Activated CD8-positive, alpha-beta memory T cell treated with anti-CD3 and anti-CD28 coated beads, Interleukin-2, amount 50 U/mL, for 1 hour (primary cell): ENCODE data around the gene DNASE1L2.
"Not testable (repeated sequence)": the region's sequence is repeated elsewhere in the genome, so short reads cannot be mapped to it uniquely, and the experiment has no call there.

Experiments used
- DNase-seq: peaks from one replicate; pipeline ENCODE4 v3.0.0-alpha.2; 2020; ENCODE audit errors: extremely low read depth

DNASE1L2 gene

GRCh38 chr16:2238838-2239675 is 2.8 kb downstream of the DNASE1L2 start:
- DNase-seq: no peak

DNA sequence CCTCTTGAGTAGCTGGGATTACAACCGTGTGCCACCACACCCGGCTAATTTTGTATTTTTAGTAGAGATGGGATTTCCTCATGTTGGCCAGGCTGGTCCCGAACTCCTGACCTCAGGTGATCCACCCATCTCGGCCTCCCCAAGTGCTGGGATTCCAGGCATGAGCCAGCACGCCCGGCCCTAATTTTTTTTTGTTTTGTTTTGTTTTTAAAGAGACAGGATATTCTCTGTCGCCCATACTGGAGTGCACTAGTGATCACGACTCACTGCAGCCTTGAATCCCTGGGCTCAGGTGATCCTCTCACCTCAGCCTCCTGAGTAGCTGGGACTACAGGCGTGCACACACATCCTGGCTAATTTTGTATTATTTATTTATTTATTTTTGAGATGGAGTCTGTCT is 4.1 kb downstream of the DNASE1L2 start:
- not testable (repeated sequence) for DNase-seq

- DNase-seq: no peak
Observed at GRCh38 chr16:2242598-2242997, 6.4 kb downstream of the DNASE1L2 start.

GRCh38 chr16:2243031-2243528 is 6.8 kb downstream of the DNASE1L2 start:
- DNase-seq: no peak

DNA sequence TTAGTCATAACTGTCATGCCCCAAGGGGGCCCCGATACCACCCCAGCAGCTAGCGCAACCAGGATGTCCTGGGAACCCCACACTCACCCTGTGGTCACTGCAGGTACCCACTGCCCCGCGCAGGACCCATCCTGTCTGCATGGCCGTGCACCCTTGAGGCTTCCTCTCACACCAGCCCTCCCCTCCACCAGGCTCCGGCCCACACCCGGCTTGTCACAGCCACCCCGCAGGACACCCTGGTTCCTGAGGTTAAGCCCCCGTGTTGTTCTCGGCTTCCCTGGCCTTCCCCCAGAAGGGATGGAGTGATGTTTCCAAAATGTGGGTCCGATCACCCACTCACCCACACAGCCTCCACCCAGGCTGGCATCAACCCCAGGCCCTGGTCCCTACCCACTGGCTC is 7.5 kb downstream of the DNASE1L2 start:
- no peak for DNase-seq

DNA sequence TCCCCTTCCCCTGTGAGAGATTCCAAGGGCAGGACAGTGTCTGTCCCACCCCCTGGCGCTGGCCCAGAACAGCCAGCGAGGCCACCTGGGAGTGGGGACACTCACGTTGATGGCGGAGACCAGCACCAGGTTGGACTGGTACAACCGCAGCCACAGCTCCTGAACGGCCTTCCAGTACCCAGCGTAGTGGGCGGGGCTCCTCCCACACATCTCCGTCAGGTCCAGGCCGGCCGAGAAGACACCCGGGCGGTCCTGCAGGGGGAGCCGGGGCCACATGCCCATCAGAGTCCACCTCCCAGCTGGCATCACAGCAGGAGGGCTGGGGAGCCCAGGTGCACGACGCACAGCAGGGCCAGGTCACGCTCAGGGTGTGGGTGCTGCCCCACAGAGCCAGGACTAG is 8.1 kb downstream of the DNASE1L2 start:
- DNase-seq: no peak

DNA sequence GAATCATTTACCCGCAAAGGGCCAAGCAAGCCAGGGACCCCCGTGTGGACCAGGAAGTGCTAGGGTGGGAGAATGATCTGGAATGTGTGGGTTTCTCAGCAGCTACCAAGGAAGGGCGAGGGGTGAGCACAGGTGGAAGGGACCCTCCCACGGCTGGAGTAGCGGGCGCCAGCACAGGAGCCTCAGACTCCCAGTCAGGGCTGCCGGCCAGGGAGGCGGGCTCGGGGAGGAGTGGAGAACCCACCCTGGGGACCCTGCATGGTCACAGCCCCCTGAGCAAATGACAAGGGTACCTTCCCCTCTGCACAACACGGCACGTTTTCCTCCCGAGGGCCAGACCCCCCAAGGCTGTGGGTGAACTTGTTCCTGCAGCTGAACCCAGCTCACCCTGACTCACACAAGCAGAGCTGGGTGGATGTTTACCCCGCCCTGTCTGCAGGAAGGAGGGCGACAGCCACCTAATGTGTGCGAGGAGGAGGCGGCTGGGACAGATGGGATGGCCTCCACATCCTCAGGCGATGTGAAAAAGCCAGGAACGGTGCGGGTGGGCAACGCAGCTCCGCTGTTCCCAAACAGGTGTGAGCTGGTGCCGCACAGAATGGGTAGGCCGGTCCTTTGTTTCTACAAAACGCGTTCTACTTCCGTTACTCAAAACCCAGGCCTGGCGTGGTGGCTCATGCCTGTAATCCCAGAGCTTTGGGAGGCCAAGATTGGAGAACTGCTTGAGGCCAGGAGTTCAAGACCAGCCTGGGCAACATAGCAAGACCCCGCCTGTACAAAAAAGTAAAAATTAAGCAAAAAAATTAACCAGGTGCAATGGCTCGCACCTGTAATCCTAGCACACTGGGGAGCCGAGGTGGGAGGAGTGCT is 8.9 kb downstream of the DNASE1L2 start:
- DNase-seq: no peak

GRCh38 chr16:2246301-2246885 is 10.1 kb downstream of the DNASE1L2 start:
- DNase-seq: no peak

DNA sequence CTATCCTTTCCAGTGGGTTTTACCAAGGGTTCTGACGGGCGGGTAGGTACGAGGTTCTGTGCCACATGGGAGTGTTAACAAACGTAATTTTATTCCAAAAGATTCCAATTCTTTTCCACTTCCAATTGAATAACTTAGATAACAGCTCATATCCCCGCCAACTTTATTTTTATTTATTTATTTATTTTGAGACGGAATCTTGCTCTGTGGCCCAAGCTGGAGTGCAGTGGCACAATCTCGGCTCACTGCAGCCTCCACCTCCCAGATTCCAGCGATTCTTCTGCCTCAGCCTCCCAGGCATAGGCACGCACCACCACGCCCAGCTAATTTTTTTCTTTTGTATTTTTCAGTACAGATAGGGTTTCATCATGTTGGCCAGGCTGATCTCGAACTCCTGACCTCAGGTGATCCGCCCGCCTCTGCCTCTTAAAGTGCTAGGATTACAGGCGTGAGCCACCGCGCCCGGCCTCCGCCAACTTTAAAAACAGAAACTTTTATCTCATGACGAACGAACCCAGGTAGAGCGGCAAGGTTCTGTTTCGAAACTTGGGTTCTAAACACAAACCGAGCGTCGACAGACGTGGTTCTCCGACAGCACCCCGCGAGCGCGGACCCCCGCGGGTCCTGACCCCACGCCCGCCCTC is 14.5 kb downstream of the DNASE1L2 start:
- DNase-seq: no peak

GRCh38 chr16:2251296-2252111 is 15.3 kb downstream of the DNASE1L2 start, which contains the start of gene ECI1:
TSS of gene ECI1 (minus strand) at chr16:2251587. CDS start at chr16:2251566, 21 bp downstream.
- DNase-seq: peak; percentile 40

GRCh38 chr16:2252806-2253148 is 16.5 kb downstream of the DNASE1L2 start:
- no peak for DNase-seq

- no peak for DNase-seq
Observed at GRCh38 chr16:2253293-2253692, 17.0 kb downstream of the DNASE1L2 start.

DNA sequence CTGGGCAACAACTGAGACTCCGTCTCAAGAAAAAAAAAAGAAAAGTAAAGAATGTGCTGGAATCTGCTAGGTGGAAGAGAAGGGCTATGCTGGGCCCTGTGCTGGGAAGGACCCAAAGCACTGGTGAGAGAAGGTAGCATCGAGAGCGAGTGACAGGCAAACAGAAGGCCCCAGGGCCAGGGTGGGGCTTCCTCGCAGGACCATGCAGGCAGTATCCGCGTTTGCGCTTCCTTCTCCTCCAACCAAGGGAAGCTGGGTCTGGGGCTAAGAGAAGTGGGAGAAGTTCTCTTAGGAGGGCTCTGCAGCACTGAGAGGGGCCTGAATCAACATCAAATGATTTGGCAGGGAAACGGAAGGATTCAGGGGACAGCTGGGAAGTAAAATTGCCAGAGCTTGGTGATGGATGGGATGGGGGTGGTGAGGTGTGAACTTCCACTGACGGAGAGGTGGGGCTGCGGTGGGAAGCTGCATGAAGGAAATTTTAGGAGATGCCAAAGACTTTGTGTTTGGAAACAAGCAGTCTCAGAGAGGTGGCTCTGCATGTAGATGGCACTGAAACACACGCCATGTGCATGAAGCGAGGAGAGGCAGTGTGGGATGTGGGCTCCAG is 20.4 kb downstream of the DNASE1L2 start:
- no peak for DNase-seq

- no peak for DNase-seq
Observed at GRCh38 chr16:2257726-2258125, 21.5 kb downstream of the DNASE1L2 start.

DNA sequence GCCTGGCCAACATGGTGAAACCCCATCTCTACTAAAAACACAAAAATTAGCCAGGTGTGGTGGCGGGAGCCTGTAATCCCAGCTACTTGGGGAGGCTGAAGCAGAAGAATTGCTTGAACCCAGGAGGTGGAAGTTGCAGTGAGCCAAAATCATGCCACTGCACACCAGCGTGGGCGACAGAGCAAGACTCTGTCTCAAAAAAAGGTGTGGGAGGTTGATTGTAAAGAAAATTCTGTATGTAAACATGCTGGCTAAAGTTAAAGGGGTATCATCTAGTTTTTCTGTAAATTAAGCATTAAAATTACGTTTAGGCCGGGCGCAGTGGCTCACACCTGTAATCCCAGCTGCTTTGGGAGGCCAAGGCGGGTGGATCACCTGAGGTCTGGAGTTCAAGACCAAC is 22.3 kb downstream of the DNASE1L2 start:
- DNase-seq: not testable (repeated sequence)

GRCh38 chr16:2260250-2260649 is 24.0 kb downstream of the DNASE1L2 start:
- DNase-seq: no peak

- DNase-seq: not testable (repeated sequence)
Observed at GRCh38 chr16:2263026-2263425, 26.8 kb downstream of the DNASE1L2 start.

DNA sequence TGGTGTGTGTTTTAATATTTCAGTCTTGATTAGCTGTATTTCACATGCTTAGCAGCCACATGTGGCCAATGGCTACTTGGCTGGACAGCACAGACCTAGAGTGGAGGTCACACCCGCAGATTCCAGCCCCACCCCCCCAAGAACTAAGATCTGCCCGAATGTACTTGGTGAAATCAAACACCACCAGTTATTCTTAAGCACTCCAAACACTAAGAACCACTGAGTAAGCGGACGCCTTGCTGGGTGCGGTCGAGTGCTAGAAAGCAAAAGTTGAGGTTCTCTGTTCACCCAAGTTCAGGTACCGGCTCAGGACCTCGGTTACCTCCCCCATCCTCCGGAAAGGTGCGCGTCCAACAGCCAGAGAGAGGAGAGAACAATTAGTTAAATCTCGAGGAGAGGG is 30.6 kb downstream of the DNASE1L2 start:
- not testable (repeated sequence) for DNase-seq

DNA sequence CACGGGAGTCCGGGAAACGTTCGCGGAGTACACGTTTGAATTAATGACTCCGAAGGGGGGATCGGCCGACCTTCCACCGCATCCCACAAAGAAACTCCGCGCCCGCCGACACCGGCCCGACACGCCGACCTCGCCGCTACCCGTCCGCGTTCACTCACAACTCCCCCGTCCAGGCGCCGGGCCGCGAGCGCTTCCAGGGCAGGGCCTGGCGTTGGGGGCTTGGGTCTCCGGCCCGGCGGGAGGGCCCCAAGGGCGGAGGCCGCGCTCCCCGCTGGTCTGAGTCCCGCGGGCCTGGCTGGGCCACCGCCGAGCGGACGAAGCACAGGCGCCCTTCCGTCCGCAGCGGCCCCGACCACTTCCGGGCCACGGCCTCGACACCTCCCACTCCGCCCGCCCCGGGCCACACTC is 31.3 kb downstream of the DNASE1L2 start:
- DNase-seq: not testable (repeated sequence)

DNA sequence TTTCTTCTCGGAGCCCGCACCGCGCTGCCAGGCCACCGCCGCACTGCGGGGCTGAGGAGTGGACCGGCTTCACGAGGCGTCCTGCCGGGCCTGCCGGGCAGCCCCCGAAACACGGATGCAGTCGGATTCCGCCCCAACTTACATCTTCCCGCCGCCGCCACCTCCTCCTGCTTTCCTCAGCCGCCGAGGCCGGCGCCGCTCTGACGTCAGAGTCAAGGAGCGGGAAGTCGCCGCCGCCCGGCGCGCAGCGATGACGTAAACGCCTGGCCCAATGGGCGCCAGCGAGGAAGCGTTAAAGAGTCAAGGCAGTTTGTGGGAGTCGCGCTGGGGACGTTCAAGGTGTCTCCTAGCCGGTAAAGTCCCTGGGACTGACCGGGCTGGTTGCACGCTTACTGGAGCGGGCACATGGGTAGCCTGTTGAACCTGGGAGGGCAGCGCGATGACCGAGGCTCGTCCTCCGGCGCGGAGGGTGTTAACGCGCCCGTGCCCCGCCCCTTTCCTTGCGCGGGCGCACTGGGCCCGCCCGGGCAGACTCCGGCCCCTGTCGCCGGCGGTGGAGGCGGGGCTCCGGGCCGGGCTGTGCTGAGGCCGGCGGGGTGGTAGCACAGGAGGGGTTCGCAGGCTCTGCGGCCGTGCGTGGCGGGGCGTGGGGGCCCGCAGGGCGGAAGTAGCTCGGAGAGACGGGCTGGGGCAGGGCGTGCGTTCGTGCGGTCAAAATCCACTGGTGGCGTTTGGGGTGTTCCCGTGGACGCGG is 31.8 kb downstream of the DNASE1L2 start, which contains the start of gene RNPS1:
Gene RNPS1 (minus strand): TSS at position 214 of the 754 bp plus-strand sequence. CDS start 3,483 bp downstream, outside the sequence.
- DNase-seq: peak; percentile 83
